ENCODE results near the gene POLE3. TPM values are rescaled to one million over a fixed set of nuclear protein-coding genes. Genes with fewer than 3 reads are reported as not detected.

POLE3 gene
- total RNA-seq (10 to 100 TPM; 24.9 to 45.6 (median 39.1) TPM), polyA plus RNA-seq (10 to 100 TPM; 25.2 to 49.2 (median 27.0) TPM)

GRCh38 chr9:113410207-113410864, at the start of gene POLE3, which contains the start of gene C9orf43:
POLE3 (minus strand) TSS chr9:113410675; CDS start chr9:113410293, 382 bp downstream.
C9orf43 (plus strand) TSS chr9:113410747; CDS start chr9:113413494, 2,747 bp downstream.
- Histone ChIP-seq H3K9me3 (no peaks in the 10 kb centered on the region), H3K36me3 (peaks cover 0 to 20% (median 8%) of the 10 kb centered on the region in 4 donors), H3K4me3 (peak within 1 kb of the TSS; percentile 57 to 84 (median 72)), H3K27me3 (no peaks in the 10 kb centered on the region), H3K27ac (peak within 1 kb of the TSS; percentile 93 to 98 (median 94)), H3K4me1 (peaks cover 0 to 24% (median 20%) of the 10 kb centered on the region in 4 donors)
- intact Hi-C loops (cut with DNase I): loop anchor here (1.0 to 10.0 kb wide), 3 partner anchors 135 to 356 kb away; partner anchors contain the start of genes CDC26, FKBP15, PRPF4 and SLC31A1
- TF ChIP-seq CTCF (IDR thresholded peaks at IDR 0.05) (no peak), POLR2A (IDR thresholded peaks at IDR 0.05) (peak; percentile 68 to 74), POLR2AphosphoS5 (IDR thresholded peaks at IDR 0.05) (peak; percentile 85 to 94 (median 87)), EP300 (IDR thresholded peaks at IDR 0.05) (peak in 2 of 4 donors; percentile 7 to 33)
- peak; percentile 97 for DNase-seq
- 0% methylated on average over 61 of the region's 61 CpGs for WGBS, 2 donors

GRCh38 chr9:113456235-113456634, 45.8 kb upstream of the POLE3 start:
- no peak for TF ChIP-seq CTCF (IDR thresholded peaks at IDR 0.05)
- no peaks in the 10 kb centered on the region for H3K27me3 ChIP-seq
- peak overlapping the region; percentile 85 to 89 (median 86) for H3K27ac ChIP-seq
- H3K9me3 ChIP-seq: no peaks in the 10 kb centered on the region
- no peaks in the 10 kb centered on the region for H3K36me3 ChIP-seq
- no peak overlapping the region for H3K4me3 ChIP-seq
- 95 to 98% methylated on average over 2 of the region's 2 CpGs for WGBS, 2 donors
- DNase-seq: no peak
- H3K4me1 ChIP-seq: peaks cover 0 to 31% (median 25%) of the 10 kb centered on the region in 4 donors
- intact Hi-C loops (cut with DNase I): no loop called here

GRCh38 chr9:113454914-113455761, 44.7 kb upstream of the POLE3 start:
- TF ChIP-seq POLR2AphosphoS5 (IDR thresholded peaks at IDR 0.05): peak; percentile 13 to 27 (median 19)
- no peak for TF ChIP-seq EP300 (IDR thresholded peaks at IDR 0.05)
- intact Hi-C loops (cut with DNase I): no loop called here
- no peaks in the 10 kb centered on the region for H3K9me3 ChIP-seq
- H3K27ac ChIP-seq: peak overlapping the region; percentile 85 to 89 (median 86)
- no peak overlapping the region for H3K4me3 ChIP-seq
- DNase-seq: peak; percentile 74
- H3K27me3 ChIP-seq: no peaks in the 10 kb centered on the region
- H3K4me1 ChIP-seq: peaks cover 0 to 31% (median 25%) of the 10 kb centered on the region in 4 donors
- 60 to 73% methylated on average over 5 of the region's 5 CpGs for WGBS, 2 donors
- H3K36me3 ChIP-seq: no peaks in the 10 kb centered on the region

- no peak overlapping the region for H3K27ac ChIP-seq
Observed at GRCh38 chr9:113452113-113452605, 41.7 kb upstream of the POLE3 start.

More at GRCh38 chr9:113452113-113452605, 41.7 kb upstream of the POLE3 start:
- 81 to 85% methylated on average over 4 of the region's 4 CpGs for WGBS, 2 donors
- Histone ChIP-seq H3K36me3 (no peaks in the 10 kb centered on the region), H3K27me3 (no peaks in the 10 kb centered on the region), H3K4me3 (no peak overlapping the region), H3K4me1 (peaks cover 0 to 35% (median 25%) of the 10 kb centered on the region in 4 donors), H3K9me3 (no peaks in the 10 kb centered on the region)
- no peak for DNase-seq
- intact Hi-C loops (cut with DNase I): no loop called here
- TF ChIP-seq CTCF (IDR thresholded peaks at IDR 0.05) (no peak), POLR2AphosphoS5 (IDR thresholded peaks at IDR 0.05) (no peak), POLR2A (IDR thresholded peaks at IDR 0.05) (no peak), EP300 (IDR thresholded peaks at IDR 0.05) (no peak)

All from sigmoid colon (tissue), 7 donors.